Coronary artery (tissue), 2 donors: Measurements from ENCODE around the gene ZMYND11.
A peak's percentile ranks its signal among the peaks of the same experiment; 100 is the strongest.

ENCODE experiments used
- DNase-seq: peaks from one replicate; pipeline ENCODE4 v3.0.0-alpha.2; 2017; ENCODE audit warnings: low spot score
- H3K27ac ChIP-seq, 2 donors: fragments of 200-600 bp; sonication (generic); one replicate each; pipeline ENCODE4 v1.5.1; 2016 to 2019
- H3K4me3 ChIP-seq: fragments of 200-600 bp; sonication (generic); 2 replicates; pipeline ENCODE4 v1.5.1; 2016; ENCODE audit warnings: mild to moderate bottlenecking, moderate library complexity
- CTCF ChIP-seq: fragments of 200-600 bp; sonication (generic); IDR thresholded peaks from one replicate; pipeline ENCODE4 v1.5.1; 2019; ENCODE audit warnings: antibody characterized with exemption

Gene ZMYND11

DNA sequence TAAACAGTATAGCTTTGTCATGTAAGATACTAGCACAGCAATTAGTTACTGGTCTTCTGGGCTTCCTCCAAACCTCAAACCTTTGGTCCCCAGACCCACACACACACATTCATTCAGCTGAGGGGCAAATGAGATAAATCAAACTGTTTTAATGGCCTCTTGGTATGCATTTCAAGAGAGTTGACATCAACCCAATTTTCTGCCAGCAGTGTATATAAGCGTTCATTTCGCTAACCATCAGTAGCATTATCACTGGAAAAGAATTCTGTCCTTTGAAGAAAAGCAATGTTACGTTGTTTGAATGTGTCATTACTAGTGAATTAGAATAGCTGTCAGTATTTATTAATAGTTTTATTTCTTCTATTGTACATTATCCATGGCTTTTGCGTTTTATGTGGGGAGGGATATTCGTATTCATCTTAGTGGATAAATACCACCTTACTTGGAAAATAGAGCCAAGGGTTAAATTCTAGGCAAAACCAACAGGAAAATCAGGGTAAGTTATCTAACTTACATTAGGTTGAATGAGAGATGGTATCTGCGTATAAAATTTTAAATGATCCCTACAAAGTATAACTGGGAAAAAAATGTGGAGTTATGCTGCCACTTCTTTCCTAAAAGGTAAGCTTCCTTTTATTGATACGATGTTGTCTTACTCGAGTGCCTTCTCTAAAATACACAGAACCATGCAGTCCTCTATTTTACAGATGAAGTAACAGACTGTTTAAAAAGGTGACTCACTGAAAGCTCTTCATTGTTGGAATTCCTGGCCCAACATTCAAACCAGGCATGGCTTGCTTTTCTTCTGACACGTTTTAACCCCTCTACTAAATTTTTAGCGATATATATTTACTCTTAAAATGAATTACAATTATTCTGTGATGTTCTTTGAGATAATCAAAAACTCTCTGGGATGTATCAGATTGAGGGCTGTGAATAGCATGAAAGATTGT is 2.0 kb upstream of the ZMYND11 start:
- TF ChIP-seq CTCF = no peak
- Histone ChIP-seq H3K4me3 (peak overlapping the region; percentile 94), H3K27ac (no peak overlapping the region)
- no peak for DNase-seq

DNA sequence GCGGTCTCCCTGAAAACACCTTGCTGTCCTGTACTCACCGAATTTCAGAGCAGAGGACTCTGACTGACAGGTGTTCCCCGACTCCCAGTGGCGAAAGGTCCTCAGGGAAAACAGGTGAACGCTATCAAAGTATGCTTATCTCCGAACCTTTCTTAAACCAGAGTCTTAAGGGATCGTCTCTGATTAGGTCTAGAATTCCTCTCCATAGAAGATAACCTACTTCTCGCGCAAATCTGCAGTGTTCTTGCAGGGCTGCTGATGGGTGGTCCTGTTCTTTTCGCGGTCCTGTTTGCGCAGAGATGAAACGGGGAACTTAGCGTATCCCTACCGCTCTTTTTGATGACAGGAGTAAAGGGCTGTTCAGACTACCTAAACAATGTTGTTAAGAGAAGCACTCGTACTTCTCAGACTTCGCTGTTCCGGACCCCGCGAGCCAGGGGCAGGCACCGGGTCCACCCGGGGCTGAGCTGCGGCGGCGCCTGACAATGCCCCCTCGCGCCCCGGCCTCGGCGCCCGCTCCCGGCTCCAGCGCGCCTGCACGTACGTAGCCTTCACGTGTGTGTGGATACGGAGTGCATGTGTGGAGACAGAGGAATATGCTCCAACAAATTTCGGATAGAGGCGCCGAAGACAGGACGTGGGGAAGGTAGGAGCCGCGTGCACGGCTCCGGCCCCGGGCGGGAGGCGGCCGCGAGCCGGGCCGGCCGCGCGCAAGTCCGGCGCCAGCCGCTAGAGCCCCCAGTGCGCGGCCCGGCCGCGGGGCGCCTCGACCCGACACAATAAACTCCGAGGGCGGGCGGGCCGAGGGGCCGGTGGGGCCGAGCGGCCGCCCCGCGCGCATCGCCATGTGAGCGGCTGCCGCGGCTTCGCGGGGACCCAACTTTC is 766 bp upstream of the ZMYND11 start:
- H3K27ac ChIP-seq = peak overlapping the region; percentile 92 to 97
- TF ChIP-seq CTCF = no peak
- peak overlapping the region; percentile 94 for H3K4me3 ChIP-seq
- DNase-seq = no peak

DNA sequence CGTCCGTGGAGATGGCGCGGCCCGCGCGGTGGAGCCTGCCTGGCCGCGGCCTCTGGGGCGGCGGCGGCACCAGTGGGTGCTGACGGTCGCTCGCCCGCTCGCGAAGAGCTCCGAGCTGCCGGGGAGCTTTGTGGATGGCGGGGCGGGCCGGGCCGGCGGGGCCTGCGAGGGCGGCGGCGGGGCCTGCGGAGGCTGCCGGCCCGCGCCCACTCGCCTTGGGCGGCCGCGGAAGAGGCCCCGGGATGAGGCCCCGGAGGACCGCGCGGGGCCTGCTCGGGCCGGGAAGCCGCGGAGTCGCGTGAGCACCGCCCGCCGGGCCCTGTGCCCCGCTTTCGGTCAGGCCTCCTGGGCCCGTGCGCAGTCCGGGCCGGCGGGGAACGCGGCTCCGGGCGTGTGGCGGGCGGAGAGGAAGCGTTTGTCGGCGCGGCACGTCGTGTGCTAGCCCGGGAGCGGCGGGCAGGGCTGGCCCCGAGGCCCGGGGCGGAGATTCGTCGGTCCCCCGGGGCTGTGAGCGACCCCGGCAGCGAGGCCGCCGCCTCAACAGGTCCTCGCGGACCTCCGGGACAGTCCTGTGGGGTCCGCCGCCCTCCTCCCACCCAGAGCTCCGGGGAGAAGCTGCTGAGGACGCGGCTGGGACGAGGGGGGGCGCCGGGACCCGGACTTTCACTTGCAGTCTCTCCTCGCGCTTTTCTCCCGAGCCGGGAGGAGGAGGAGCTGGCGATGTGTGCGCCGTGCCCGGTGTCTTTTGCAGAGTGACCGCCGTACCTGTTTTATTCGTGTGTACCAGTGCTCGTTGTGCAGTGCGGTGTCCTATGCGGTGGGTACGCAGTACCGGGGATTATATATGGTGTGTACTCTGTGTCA is 578 bp downstream of the ZMYND11 start:
- peak overlapping the region; percentile 94 for H3K4me3 ChIP-seq
- peak; percentile 76 for DNase-seq
- H3K27ac ChIP-seq = peak overlapping the region; percentile 92 to 97
- TF ChIP-seq CTCF = no peak

GRCh38 chr10:136465-136762 is 1.2 kb downstream of the ZMYND11 start:
- peak overlapping the region; percentile 94 for H3K4me3 ChIP-seq
- DNase-seq = no peak
- H3K27ac ChIP-seq = peak overlapping the region; percentile 92 to 97
- no peak for TF ChIP-seq CTCF

- no peak for TF ChIP-seq CTCF
- H3K4me3 ChIP-seq = peak overlapping the region; percentile 94
- DNase-seq = no peak
- no peak overlapping the region for H3K27ac ChIP-seq
Observed at GRCh38 chr10:137031-137430, 1.8 kb downstream of the ZMYND11 start.

- DNase-seq = no peak
- TF ChIP-seq CTCF = no peak
- Histone ChIP-seq H3K27ac (no peak overlapping the region), H3K4me3 (no peak overlapping the region)
Observed at GRCh38 chr10:137606-138005, 2.4 kb downstream of the ZMYND11 start.
